NCI-H1417 (cell line): ENCODE data around the gene TREH.

Source experiments
- DNase-seq, 3 experiments: peaks; one replicate each; lab custom pipeline; 2025; lab: John Stamatoyannopoulos, UW

The TREH gene

DNA sequence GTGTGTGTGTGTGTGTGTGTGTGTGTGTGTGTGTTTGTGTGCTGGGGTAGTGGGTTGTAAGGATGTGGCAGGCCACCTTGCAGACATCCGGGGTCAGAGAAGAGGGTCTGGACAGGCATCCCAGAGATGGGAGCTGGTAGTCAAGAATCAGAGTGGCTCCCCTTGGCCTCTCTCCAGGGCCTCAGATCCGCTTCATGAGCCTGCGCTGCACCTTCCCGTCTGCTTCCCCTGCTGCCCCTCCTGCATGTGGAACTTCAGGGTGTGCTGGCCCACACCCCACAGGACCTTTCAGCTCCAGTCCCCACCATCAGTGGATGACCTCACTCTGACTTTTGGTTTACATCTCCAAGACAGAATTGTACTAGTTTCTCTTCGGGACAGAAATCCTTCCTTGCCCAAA, 31.2 kb downstream of the TREH start:
- DNase-seq = no peak

DNA sequence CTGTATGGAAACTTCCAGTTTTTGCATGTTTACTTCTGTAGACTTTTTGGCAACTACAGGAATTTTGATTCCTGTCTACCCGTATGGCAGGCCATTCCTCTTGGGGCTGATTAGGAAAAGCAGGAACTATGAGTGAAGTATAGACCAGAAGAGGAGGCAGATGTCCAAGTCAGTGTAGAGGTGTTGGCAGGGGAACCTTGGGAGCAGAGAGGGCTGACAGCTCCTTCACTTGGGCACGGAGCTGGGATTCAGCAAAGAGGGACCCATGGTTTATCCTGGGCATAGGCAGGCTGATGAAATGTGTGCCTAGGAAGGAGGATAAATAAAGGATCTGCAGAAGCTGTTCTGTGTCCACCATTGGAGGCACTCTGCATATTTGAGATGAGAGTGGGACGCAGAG, 33.1 kb downstream of the TREH start:
- DNase-seq = no peak

GRCh38 chr11:118645066-118645715, 34.3 kb downstream of the TREH start:
- DNase-seq = no peak

GRCh38 chr11:118644496-118644895, 35.0 kb downstream of the TREH start:
- DNase-seq = no peak

GRCh38 chr11:118643995-118644345, 35.5 kb downstream of the TREH start:
- DNase-seq = no peak

GRCh38 chr11:118643142-118643994, 36.1 kb downstream of the TREH start:
- DNase-seq = no peak

- peak; percentile 90 to 98 (median 96) for DNase-seq
These were observed 37.9 kb downstream of the TREH start for GRCh38 chr11:118641397-118642019.

- peak in 1 of 3 experiments; percentile 32 for DNase-seq
These were observed 38.9 kb downstream of the TREH start for GRCh38 chr11:118640332-118641154.

DNA sequence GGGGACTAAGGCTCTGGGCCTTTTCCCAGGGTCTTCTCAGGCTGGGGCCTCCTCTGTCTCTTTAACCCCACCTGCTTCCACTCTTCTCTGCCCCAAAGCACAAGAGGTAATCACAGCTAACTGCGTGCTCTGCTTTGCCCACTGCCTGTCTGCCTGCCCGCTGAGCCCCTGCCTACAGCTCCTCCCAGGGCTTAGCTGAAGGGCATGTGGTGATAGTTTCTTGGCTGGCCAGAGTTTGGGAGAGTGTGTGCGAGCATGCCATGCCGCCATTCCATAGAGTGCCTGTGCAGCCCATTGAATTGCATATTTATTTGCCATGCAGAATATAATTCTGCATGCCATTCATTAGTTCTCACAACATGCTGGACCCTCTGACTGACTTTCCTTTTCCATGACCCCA, 39.6 kb downstream of the TREH start:
- DNase-seq = no peak

GRCh38 chr11:118638726-118639125, 40.7 kb downstream of the TREH start:
- DNase-seq = no peak

GRCh38 chr11:118636569-118637290, 42.7 kb downstream of the TREH start:
- DNase-seq = no peak

DNA sequence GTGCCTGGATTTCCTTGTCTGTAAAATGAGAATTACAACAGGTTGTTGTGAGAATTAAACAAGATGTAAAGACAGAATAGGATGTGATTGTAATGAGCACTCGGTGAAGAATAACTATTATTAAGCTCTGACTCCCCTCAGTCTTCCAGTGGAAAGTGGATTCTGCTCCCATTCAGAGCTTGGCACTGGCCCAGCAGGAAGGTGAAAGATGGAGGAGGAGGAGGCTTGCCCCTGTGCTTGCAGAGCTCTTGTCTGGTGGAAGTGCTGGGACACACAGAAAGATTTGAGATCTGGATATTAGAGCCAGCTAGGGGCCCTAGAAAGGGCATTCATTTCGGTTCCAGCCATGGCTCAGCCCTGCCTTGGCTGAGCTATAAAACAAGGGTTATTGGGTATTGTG, 43.8 kb downstream of the TREH start:
- no peak for DNase-seq

- DNase-seq = peak in 2 of 3 experiments; percentile 20 to 58
These were observed 44.2 kb downstream of the TREH start for GRCh38 chr11:118635237-118635591.

DNA sequence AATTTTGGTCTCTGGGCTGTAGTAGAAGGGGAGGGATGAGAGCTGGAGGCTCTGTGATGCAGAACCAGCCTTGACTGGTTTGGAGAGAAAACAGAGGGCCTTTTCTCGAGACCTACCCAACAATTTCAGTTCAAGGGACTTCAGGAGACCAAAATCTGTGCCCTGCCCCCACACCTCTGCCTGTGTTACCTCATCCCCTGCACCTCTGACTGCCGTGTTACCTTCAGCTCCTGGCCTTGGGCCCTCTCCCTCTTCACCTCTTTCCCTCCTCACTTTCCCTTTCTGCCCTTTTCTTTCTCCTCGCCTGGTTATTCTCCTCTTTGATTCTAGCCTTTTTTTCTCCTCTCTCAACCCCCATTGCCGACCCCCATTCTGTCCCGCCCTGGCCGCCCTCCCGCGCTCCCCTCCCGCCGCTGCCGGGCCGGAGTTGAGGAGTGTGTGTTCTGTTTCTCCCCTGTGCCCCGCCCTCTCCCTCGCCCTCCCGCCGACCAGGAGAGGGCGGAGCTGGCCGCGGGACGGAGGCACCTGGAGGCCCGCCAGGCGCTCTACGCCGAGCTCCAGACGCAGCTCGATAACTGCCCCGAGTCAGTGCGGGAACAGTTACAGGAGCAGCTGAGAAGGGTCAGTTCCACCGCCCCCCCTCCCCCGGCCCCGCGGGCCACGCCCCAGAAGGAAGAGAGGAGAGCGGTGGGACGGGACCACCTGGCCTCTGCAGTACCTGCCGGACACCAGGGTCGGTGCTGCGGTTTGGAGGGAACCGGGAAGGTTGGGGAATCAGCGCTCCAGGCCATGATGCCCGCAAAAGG, 44.8 kb downstream of the TREH start:
- peak; percentile 78 to 88 (median 82) for DNase-seq

- peak in 1 of 3 experiments; percentile 47 for DNase-seq
These were observed 45.5 kb downstream of the TREH start for GRCh38 chr11:118633979-118634378.

DNA sequence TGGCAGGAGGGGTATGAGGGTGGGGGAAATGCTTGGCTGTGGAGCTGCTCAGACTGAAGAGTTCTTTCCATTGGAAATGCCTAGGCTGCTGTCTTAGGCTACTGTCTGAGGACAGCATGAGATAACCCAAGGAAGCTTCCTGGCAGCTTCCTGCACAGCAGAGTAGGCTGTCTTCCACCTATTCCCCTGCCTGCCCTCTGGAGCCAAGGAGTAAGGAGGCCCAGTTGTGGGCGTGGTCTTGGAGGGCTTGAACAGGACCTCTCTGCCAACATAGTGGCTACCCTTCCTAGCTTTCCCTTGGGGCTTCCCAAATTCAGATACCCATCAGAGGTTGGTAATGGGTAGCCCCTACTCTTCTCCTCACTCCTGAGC, 46.1 kb downstream of the TREH start:
- DNase-seq = no peak

GRCh38 chr11:118632577-118633318, 46.7 kb downstream of the TREH start:
- no peak for DNase-seq

DNA sequence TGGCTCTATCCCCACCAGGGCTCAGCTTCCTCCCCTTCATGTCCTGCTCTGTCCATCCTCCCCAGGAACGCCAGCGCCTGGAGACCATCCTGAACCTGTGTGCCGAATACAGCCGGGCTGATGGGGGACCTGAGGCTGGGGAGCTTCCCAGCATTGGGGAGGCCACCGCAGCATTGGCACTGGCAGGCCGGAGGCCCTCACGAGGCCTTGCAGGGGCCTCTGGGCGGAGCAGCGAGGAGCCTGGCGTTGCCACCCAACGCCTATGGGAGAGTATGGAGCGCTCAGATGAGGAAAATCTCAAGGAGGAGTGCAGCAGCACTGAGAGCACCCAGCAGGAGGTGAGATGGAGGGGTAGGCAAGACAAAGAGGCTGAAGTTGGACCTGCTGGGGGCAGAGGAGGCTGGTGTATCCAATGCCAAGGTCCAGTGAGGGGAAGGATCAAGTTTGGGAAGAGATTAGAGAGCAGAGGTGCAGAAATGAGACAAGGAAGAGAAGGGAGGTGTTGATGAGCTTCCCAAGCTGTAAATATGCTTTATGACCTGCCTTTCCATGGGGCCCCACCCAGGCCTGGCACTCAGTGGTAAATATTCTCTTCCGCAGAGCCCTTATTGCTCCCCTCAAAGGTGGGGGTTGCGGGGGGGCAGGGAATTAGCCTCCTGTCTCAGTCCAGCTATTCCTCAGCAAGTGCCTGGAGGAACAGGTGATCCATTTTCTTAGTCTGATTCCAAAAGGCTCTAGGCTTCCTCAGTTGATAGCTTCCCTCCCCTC, 48.1 kb downstream of the TREH start:
- DNase-seq = no peak
